ENCODE data around the gene ACOT13.

DNA sequence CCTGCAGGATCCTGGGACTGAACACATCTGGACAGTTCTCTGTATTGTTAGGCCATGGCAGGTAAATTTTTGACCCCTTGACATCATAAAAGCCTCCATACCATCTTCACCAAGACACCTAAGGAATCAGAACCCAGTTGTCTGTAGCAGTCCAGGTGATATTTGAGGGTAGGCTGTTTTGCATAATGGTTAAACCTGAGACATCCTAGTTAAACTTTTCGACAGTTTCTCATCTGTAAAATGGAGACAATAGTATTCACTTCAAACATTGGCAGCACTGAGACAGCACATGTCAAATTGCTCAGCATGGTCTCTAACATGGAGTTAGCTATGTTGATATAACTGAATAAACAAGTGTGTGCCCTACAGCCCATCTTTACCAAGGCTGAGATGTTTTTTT lies 27.3 kb downstream of the ACOT13 start:
- TF ChIP-seq YY1 (IDR thresholded peaks at IDR 0.05; ENCODE audit: insufficient read depth, insufficient read length): no peak
- TF ChIP-seq ZNF274 (IDR thresholded peaks at IDR 0.05; ENCODE audit: low read depth, low read length): no peak
